GDM1 (cell line): ENCODE data around the gene SLC22A12.

Experiments used
- DNase-seq: peaks from one replicate; lab custom pipeline; 2025; lab: John Stamatoyannopoulos, UW

SLC22A12 gene

DNA sequence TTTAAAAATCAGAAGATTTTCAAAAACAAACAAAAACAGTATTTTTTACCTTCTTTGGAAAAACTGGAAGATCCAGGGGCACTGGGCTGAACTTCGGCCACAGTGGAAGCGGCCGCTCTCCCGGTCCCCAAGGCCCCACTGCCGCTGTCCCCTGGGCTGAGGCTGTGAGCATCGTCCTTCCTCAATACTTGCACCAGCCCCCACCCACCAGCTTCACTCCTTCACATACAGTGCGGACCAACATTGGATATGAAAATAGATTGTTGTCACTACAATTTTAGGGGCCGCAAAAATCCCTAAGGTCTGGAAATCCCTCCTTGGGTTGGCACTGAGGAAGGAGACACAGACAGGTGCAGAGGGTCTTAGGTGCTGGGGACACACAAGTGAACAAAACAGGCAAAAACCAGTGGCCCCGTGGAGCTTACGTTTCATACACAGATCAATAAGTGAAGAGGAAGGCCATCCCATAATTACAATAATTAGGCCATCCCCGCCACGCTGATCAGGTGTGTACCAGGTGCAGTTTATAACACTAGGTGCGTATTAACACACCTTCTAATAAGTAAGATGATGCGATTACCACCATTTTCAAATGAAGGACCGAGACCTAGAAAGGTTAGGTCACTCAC lies 28.2 kb upstream of the SLC22A12 start:
- no peak for DNase-seq

DNA sequence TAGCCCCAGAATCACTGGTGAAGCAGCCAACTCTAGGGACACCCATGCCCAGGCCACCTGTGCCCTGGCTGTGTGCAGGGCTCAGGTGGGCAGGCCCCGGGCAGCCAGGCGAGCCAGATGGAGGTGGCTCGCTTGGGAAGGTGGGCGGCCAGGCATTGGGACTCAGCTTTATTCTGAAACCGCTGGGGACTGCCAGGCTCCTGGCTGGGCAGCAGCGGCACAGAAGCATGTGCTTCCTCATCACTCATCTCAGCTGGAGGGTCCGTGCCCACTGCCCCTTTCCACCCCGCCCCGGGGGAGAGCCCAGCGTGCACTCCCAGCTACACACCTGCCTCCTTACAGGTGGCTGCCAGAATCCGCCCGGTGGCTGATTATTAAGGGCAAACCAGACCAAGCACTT lies 27.1 kb upstream of the SLC22A12 start:
- DNase-seq, result no peak

DNA sequence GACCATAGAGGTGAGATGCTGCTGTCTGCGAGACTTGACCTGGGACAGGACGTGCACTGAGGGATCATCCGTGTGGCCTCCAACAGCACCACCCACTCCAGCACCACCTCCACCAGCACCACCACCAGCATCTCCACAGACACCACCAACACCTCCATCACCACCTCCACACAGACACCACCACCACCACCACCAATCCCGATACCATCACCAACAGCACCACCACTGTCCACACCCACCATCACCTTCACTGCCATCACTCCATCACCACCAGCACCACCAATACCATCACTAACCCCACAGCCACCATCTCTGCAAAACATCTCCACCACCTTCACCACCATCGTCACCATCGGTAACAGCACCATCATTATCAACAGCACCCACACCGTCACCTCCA lies 26.6 kb upstream of the SLC22A12 start:
- DNase-seq, result no peak

DNA sequence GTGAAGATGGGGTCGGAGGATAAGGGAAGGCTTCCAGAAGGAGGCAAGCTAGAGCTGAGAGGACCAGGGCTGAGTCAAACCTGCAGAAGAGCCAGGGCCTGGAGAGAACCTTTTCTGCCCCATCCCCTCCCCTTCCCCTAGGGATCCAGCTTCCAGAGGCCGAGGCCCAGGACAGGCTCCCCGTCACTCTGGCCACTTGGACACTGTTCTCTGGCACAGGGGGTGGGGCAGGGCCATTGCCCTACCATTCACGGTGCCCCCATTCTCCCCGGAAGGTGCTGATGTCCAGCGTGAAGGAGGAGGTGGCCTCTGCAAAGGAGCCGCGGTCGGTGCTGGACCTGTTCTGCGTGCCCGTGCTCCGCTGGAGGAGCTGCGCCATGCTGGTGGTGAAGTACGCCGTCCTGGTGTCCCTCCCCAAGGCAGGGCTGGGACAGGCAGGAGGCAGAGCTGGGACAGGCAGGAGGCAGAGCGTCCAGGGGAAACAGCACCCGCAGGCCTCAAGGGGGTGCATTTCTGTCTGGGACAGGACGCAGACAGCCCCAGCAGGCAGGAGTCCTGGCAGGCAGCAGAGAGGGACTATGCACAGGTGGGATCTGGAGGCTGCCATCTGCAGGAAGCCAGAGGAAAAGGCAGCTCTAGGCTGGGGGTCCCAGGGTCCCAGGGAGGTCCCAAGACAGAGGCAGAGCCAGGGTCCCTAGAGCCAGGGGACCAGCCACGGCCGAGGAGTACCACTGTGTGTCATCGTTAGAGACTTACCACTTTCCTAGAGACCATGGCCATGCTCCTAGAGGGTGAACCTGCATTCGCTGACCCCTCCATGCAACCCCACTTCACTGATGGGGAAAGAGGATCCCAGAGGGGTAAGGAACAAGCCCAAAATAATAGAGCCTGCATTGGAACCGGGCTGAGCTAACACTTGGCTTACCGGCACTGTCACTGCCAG lies 25.8 kb upstream of the SLC22A12 start:
- no peak for DNase-seq

DNA sequence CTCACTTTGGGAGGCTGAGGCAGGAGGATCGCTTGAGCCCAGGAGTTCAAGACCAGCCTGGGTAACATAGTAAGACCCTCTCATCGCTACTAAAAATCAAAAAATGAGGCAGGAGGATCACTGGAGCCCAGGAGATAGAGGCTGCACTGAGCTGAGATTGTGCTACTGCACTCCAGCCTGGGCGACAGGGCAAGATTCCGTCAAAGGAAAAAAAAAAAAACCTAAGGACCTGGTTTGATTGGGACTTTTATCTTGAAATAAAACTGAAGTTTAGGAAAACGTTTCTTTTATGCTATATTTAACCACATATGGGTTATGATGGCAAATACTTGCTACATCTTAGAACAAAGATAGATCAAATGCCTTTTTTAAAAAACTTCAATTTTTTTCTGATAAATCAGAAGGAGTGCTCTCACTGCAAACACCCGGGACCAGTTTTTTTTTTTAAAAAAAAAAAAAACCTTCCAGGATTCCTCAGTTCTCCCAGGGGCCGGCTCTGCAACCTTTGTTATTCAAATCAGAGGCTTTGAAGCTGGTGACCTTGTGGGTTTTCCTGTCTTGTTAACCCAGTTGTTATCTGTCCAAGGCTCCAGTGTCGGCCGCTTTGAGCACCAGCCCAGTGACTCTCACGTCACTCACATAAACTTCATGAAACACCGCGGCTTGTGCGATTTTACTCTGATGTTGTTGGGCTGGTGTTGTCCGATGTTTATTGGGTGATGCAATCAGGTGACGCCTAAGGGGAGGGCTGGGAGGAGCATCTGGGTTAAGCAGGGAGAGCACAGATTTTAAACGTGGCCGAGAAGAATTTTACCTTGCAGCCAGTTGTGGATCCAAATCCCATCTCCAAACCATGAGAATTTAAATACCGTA lies 24.7 kb upstream of the SLC22A12 start:
- DNase-seq, result no peak

DNA sequence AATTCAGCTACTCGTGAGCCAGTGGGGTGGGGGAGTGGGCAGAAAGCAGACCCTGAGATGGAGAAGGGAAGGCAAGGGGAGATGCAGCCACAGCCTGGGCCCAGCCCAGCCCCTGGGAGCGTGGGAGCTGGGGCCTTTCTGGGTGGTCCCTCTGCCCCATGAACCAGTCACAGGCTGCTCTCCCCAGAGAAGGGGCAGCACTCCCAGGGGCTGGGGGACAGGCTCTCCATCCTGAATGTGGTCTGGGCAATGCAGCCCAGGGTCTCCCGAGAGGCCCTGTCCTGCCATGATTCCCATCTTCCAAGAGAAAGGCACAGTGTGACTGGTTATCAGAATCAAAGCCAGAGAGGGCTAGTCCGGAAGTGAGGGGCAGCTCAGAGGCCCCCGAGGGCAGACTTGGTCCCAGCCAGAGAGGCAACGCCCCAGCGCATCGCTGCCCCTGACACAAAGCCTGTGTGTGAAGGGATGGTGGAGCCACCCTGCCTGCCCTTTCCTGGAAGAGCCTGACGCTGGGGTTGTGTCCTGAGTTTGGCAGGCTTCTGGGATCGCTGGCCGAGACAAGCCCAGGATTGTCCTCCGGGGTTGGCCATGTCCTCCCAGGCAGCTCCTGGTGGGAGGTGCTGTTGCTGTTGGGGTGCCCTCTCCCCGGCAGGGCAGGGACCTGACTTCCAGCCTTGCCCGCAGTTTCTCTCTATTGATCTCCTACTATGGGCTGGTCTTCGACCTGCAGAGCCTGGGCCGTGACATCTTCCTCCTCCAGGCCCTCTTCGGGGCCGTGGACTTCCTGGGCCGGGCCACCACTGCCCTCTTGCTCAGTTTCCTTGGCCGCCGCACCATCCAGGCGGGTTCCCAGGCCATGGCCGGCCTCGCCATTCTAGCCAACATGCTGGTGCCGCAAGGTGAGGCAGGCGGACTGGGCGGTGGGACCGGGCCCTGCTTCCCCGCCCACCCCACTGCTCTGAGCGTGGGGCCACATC lies 23.8 kb upstream of the SLC22A12 start:
- no peak for DNase-seq

DNA sequence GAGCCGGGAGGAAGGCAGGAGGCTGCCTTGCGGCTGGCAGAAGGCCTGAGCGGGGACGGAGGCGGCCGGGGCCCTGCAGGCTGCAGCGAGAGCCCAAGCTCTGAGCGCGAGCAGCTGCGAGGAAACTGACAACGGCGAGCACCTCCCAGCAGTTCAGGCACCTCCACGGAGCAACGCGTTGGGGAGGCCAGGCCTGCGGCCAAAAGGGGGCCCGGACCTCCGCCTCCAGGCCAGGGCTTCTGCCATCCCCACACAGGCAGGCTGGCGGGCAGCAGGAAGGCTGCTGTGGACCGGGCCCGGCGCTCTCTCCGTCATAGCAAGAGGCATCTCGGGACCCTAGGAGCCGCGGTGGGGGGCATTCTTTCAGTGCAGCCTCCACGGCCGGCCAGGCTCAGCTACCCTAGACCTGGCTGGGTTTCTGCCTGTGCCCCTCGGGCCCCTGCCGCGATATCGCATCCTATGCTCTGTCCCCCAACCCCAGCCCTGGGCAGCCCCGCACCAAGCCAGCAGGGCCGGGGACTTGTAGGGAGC lies 22.9 kb upstream of the SLC22A12 start:
- DNase-seq, result no peak

DNA sequence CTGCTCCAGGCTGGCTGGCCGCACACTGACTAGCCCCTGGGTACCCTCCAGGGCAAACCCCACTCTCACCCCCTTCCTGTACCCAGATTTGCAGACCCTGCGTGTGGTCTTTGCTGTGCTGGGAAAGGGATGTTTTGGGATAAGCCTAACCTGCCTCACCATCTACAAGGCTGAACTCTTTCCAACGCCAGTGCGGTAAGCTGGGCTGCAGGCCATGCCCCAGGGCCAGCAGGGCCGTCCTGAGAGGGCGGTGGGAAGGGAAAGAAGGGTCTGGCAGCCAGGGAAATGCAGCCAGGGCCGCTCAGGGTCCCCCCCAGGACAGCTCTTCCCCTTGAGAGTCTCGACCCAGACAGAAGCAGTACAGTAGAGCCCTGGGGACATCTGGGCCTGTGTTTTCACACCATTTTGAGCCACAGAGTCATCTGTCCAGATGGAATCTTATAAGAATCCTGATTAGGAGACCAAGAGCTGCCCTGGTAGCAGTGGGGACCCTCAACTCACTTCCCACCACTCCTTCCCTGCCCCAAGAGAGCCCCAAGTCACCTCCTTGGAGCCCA lies 22.4 kb upstream of the SLC22A12 start:
- DNase-seq, result no peak

DNA sequence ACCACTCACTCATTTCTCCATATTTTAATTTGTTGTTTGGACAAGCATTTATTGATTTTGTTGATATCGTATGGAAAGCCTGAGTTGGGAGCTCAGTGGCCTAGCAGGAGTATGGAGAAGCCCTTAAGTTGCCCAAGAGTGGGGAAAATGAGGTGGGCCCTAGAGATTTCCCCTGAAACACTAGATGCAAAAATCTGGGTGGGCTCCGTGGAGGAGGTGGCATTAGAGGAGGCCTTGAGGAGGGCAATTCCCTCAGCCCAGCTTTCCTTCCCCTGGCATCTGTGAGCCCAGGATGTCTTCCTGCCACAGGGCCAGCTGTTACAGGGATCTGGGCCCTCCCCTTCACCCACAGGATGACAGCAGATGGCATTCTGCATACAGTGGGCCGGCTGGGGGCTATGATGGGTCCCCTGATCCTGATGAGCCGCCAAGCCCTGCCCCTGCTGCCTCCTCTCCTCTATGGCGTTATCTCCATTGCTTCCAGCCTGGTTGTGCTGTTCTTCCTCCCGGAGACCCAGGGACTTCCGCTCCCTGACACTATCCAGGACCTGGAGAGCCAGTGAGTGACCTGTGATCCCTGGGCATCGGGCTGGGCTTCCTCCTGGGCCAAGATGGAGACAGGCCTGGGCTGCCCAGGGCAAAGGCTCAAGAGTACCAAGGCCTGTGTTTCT lies 21.6 kb upstream of the SLC22A12 start:
- no peak for DNase-seq

DNA sequence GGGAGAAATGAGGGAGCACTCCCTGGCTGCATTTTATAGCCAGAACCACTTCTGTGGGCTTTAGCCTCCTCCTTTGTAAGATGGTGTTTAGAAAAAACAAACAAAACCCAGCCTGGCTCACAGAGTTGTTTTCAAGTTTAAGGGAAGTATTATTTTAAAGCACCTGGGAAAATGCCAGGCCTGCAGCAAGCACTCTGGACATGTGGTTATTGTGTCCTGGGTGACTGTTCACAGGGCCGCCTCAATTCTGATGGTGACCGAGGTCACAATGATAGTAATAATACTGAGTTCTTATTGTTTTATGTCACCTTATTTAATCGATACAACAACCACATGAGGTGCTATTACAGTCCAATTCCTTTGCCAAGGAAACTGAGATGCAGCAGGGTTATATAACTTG lies 20.7 kb upstream of the SLC22A12 start:
- DNase-seq, result no peak

DNA sequence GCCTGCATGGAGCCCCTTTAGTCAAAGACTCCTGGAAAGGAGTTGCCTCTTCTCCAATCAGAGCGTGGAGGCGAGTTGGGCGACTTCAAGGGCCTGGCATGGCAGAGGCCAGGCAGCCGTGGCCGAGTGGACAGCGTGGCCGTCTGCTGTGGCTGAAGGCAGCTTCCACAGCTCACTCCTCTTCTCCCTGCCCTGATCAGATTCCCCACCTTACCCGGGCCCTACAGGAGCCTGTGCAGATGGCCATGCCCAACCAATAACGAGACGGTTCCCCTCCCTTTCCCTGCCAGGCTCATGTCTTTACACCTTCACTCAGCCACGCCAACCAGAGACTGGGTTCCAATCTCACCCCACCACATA lies 20.0 kb upstream of the SLC22A12 start:
- no peak for DNase-seq

DNA sequence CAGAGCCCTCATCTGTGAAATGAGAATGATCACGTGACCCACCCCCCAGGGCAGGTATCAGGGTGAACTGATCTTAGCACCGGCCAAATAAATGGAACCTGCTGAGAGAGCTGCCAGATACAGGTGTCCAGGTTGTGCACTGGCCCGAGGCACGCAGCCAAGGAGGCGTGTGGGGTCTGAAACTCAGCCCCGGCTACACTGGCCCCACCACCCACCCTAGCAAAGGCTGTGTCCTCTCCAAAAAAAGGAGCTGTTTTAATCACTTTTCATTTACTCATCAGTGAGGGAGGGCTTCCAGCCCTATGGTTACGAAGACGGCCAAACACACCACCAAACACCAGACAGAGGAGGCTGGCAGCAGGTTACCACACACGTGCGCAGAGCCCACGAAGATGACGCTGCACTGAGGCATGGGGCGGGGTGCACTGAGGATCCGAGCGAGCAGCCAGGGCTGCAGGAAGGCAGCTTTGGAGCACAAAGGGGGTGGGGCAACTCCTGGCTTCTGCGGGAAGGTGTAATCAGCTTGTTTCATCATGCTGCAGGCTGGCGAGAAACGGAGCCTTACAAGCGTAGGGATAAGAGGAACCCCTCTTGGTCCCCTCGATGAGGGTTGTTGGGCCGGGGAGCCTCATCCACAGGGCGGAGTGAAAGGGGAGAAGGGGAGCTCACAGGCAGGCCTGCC lies 19.5 kb upstream of the SLC22A12 start:
- no peak for DNase-seq

DNA sequence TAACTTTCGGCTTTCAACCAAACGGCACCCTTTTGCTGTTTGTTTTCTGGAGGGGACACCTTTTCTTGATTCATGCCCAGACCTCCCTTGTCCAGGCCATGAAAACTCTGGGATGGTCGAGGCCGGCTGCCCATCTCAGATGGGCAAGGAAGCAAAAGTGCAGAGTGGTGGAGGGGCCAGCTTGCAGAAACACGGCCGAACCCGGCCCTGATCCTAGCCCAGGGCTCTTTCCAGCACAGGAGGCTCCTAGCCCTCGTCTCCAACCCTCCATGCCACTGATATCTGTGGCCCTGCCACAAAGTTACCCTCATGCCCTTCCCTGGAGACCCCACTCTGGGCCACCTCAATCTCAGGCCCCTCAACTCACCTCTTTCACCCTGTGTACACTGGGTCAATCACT lies 18.9 kb upstream of the SLC22A12 start:
- no peak for DNase-seq

DNA sequence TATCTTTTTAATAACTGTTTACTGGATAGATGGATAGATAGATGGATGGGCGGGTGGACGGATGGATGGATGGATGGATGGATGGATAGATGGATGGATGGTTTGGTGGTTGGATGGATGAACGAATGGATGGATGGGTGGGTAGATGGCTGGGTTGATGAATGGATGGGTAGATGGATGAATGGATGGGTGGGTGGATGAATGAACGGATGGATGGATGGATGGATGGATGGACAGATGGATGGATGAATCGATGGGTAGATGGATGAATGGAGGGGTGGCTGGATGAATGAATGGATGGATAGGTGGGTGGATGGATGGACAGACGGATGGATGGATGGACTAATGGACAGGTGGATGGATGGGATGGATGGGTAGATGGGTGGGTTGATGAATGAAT lies 13.8 kb upstream of the SLC22A12 start:
- no peak for DNase-seq

DNA sequence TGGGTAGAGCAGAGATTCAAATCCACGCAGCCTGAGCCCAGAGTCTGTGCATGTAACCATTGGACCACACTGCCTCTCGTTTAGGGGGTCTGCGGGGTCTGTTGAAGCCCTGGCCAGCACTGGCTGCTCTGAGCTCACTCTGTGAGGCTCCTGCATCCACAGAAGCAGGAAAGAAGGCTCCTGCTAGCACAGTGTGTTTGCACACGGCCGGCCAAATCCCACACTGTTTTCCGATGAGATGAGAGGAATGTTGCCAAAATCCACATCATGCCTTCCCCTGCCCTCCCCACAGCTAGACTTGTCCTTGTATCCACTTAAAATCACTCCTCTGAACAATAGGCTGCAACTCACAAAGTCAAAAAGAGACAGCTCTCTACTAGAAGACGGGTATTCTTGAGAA lies 10.6 kb upstream of the SLC22A12 start:
- DNase-seq, result no peak

DNA sequence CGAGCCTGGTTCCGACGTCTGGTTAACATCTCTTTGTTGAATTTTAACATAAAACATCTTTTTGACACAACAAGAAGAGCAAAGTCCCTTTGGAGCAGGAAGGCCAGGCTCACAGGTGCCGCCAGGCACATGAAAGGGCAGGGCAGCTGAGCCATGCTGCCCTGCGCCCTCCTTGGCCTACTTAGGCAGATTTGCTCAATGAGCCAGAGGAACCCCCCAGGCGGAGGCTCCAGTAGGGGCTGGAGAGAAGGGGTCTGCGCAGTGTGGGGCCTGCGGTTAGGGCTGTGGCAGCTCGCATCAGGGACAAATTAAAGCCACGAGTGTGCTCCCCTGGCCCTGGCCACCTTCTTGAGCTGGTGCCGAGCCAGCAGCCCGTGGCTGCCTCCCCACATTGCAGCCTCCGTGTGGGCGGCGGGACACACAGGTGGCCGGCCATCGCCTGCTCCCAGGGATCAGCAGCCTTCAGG lies 9.9 kb upstream of the SLC22A12 start:
- DNase-seq, result no peak

DNA sequence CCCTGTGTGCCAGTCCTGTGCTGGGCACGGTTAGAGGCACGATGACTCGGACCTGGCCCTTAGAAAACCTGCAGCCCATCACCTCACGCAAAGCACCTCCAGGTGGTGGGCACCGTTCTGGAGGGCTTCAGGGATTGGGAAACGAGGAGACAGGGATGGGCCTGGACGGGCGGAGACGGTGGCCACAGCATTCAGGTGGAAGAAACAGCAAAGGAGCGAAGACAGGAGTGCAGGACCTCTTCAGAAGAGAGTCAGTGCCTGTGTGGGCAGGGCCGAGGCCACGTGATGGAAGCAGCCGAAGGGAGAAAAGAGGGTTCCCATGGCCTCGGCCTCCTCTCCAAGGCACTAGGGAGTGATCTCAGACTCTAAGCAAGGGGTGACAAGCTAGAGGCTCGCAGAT lies 8.1 kb upstream of the SLC22A12 start:
- DNase-seq, result no peak

DNA sequence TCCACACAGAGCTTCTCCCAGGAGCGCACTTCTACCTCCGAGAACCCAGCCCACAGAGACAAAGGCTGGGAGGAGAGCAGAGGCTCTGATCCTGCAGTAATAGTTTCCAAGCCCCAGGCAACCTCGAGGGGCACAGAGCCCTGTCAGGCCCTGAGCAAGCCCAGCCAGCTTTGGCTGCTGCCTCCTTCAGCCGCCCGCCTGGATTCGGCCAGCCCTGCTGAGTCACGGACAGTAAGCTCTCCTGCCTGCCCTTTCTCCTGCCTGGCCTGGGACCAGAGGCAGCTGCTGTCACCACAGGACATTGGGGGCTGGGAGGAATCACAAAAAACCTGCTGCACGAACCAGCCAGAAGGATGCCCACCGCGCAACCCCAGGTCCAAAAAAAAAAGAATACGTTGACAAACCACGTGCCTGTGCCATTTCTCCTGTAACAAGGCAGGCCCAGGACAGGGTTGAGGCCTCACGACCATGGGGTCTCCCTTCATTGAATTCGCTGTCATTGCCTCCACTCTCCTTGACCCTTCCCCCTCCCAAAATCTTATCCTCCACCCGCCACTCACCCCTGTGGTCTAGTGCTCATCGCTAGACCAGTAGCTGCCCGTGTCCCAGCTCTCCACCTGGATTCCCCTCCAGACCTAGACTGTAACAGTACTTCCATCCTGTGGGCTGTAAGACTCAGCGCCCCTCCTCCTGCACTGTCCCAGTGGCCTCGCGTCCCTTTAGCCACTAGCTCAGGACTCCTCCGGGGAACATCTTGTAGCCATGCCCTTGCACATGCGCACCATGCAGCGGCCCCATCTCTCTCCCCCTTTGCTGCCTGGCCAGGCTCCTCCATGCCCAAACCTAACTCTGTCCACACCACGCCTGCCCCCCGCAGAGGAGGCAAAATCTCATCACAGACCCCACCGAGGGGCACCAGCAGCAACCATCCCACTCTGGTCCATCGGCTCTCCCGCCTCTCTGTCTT lies 7.4 kb upstream of the SLC22A12 start:
- no peak for DNase-seq
